Vagina (tissue), 2 donors: Measurements from ENCODE around the gene DPEP1.
"Not testable (repeated sequence)": the region's sequence is repeated elsewhere in the genome, so short reads cannot be mapped to it uniquely, and the experiment has no call there.

ENCODE experiments used
- CTCF ChIP-seq, 3 experiments: fragments of 450-650 bp in 2 of 3; fragments of 200-600 bp in 1 of 3; sonication (generic) in 1 of 3; IDR thresholded peaks; one replicate each; pipeline ENCODE4 v1.5.1; 2017 to 2019; ENCODE audit warnings: antibody characterized with exemption in 3 of 3, mild to moderate bottlenecking in 2 of 3, moderate library complexity in 2 of 3
- POLR2A ChIP-seq, 2 donors: fragments of 450-650 bp; IDR thresholded peaks; one replicate each; pipeline ENCODE4 v1.6.1; 2017; ENCODE audit warnings: antibody characterized with exemption in 2 of 2, mild to moderate bottlenecking in 2 of 2, moderate library complexity in 2 of 2

GRCh38 chr16:89667000-89667399, 53.6 kb downstream of the DPEP1 start:
- TF ChIP-seq CTCF, POLR2A (IDR thresholded peaks at IDR 0.05): not testable (repeated sequence)
